GM23338 (cell line): ENCODE data around the gene FASTKD2. TPM values are rescaled to one million over a fixed set of nuclear protein-coding genes. Genes with fewer than 3 reads are reported as not detected.

Experiments used
- ATAC-seq: fragments of 200-7000 bp; cut with Tn5 transposase; 3 replicates; pipeline ENCODE4 v1.9.1; 2020
- DNase-seq: peaks from one replicate; pipeline ENCODE4 v3.0.0-alpha.2; 2015; ENCODE audit warnings: low spot score
- H2AFZ ChIP-seq: fragments of 200-600 bp; sonication (generic); 2 replicates; pipeline ENCODE4 v1.8.0; 2016; ENCODE audit warnings: antibody characterized with exemption, mild to moderate bottlenecking, moderate library complexity
- H3F3A ChIP-seq: fragments of 200-600 bp; sonication (generic); replicated peaks from 2 replicates; pipeline ENCODE4 v1.8.0; 2017; ENCODE audit warnings: antibody characterized with exemption, mixed run types, low read depth
- H3K27ac ChIP-seq: fragments of 200-600 bp; sonication (generic); 2 replicates; pipeline ENCODE4 v1.6.1; 2016; ENCODE audit warnings: low read depth
- H3K27me3 ChIP-seq: fragments of 200-600 bp; sonication (generic); 2 replicates; pipeline ENCODE4 v1.8.0; 2016; ENCODE audit warnings: mild to moderate bottlenecking, mixed run types, moderate library complexity; ENCODE audit not compliant: insufficient read depth
- H3K36me3 ChIP-seq: fragments of 200-600 bp; sonication (generic); 2 replicates; pipeline ENCODE4 v1.8.0; 2016; ENCODE audit warnings: mild to moderate bottlenecking; ENCODE audit not compliant: insufficient read depth
- H3K4me1 ChIP-seq: fragments of 200-600 bp; sonication (generic); 2 replicates; pipeline ENCODE4 v1.8.0; 2016; ENCODE audit warnings: mild to moderate bottlenecking, moderate library complexity; ENCODE audit not compliant: insufficient read depth
- H3K4me2 ChIP-seq: fragments of 200-600 bp; sonication (generic); 2 replicates; pipeline ENCODE4 v1.7.1; 2017; ENCODE audit warnings: mixed run types
- H3K4me3 ChIP-seq: fragments of 200-600 bp; sonication (generic); 2 replicates; pipeline ENCODE4 v1.6.1; 2016; ENCODE audit warnings: mixed run types
- H3K79me2 ChIP-seq: fragments of 200-600 bp; sonication (generic); replicated peaks from 2 replicates; pipeline ENCODE4 v1.8.0; 2017; ENCODE audit warnings: mild to moderate bottlenecking; ENCODE audit not compliant: insufficient read depth
- H3K9me2 ChIP-seq: fragments of 200-600 bp; sonication (generic); 2 replicates; pipeline ENCODE4 v1.8.0; 2017; ENCODE audit not compliant: insufficient read depth
- H4K20me1 ChIP-seq: fragments of 200-600 bp; sonication (generic); replicated peaks from 2 replicates; pipeline ENCODE4 v1.8.0; 2017; ENCODE audit warnings: mild to moderate bottlenecking; ENCODE audit not compliant: insufficient read depth
- H3K27ac Mint-ChIP-seq: 2 replicates; pipeline ENCODE4 v1.8.0; 2020; ENCODE audit warnings: inconsistent platforms, mild to moderate bottlenecking, moderate library complexity, mixed read lengths
- H3K27me3 Mint-ChIP-seq: 3 replicates; pipeline ENCODE4 v1.8.0; 2022; ENCODE audit warnings: low read depth, mild to moderate bottlenecking, moderate library complexity, mixed read lengths, inconsistent platforms; ENCODE audit not compliant: insufficient read depth, poor library complexity
- H3K36me3 Mint-ChIP-seq: 3 replicates; pipeline ENCODE4 v1.8.0; 2021; ENCODE audit warnings: low read depth, mild to moderate bottlenecking, inconsistent platforms, moderate library complexity, mixed read lengths
- H3K4me1 Mint-ChIP-seq: 3 replicates; pipeline ENCODE4 v1.8.0; 2020; ENCODE audit warnings: mild to moderate bottlenecking, inconsistent platforms, mixed read lengths
- H3K4me3 Mint-ChIP-seq: 3 replicates; pipeline ENCODE4 v1.8.0; 2021; ENCODE audit warnings: moderate library complexity, mild to moderate bottlenecking, inconsistent platforms, mixed read lengths
- H3K9me3 Mint-ChIP-seq: 3 replicates; pipeline ENCODE4 v1.8.0; 2020; ENCODE audit warnings: moderate library complexity, mild to moderate bottlenecking, inconsistent platforms, mixed read lengths
- NANOG ChIP-seq: IDR thresholded peaks from 2 replicates; pipeline ENCODE4 v1.6.1; 2016; ENCODE audit warnings: antibody characterized with exemption, borderline replicate concordance
- POLR2AphosphoS5 ChIP-seq: IDR thresholded peaks from 2 replicates; pipeline ENCODE4 v1.6.1; 2016; ENCODE audit warnings: antibody characterized with exemption, low read depth
- STAT1 ChIP-seq: IDR thresholded peaks from one replicate; pipeline ENCODE4 v1.6.1; 2016; ENCODE audit warnings: antibody characterized with exemption; ENCODE audit not compliant: unreplicated experiment
- ZNF114 ChIP-seq: fragments of 250-450 bp; sonication (Bioruptor Pico); IDR thresholded peaks from 2 replicates; pipeline ENCODE4 v1.5.0; 2020; ENCODE audit warnings: mild to moderate bottlenecking, moderate library complexity
- polyA plus RNA-seq: library from polyadenylated mRNA; unstranded; fragments of >200 nt; fragmentation: Nextera tagmentation; extraction: Ambion mirVana; gene quantifications from 2 replicates; pipeline ENCODE4 v1.2.1, GENCODE V29; 2016
- total RNA-seq: library from RNA; depleted of rRNA; stranded (reverse); fragments of >200 nt; shearing (Covaris generic); gene quantifications from 2 replicates; pipeline ENCODE4 v1.2.3, GENCODE V29; 2014
- TF ChIP-seq, protein P1 (sequence below): fragments of 250-450 bp; sonication (Bioruptor Pico); IDR thresholded peaks from 2 replicates; pipeline ENCODE4 v1.5.0; 2020; ENCODE audit warnings: mild to moderate bottlenecking, moderate library complexity
- TF ChIP-seq, protein P2 (sequence below), 2 experiments: fragments of 200-600 bp in 1 of 2; sonication (generic) in 1 of 2; conservative IDR thresholded peaks; 2 replicates each; pipeline versions ENCODE4 v1.5.1 to v1.6.1; 2016 to 2017; ENCODE audit warnings: antibody characterized with exemption in 2 of 2, low read depth in 2 of 2, mild to moderate bottlenecking in 2 of 2, moderate library complexity in 1 of 2
- TF ChIP-seq, protein P3 (sequence below): IDR thresholded peaks from one replicate; pipeline ENCODE4 v1.6.1; 2018; ENCODE audit warnings: antibody characterized with exemption; ENCODE audit not compliant: unreplicated experiment

The FASTKD2 gene
- total and polyA plus RNA-seq, 2 experiments from 2014 or later, result 20.5 to 48.7 TPM

DNA sequence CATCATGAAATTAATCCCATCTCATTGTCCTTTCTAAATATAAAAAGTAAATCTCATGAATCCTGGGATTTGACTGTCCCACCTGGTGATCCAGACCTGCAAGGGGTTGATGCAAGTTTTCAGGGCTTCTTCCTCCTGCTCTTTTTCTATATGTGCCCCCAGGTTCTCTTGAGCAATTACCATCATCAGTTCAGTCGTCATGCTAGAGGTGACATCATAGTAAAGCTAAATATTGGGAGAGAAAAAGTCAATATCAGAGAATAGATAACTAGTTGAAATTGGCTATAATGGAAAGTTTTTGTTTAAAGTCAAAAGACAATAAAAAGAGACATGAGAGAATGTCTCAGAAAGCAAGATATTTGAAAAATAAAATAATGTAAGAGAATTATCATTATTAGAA lies 8.6 kb upstream of the FASTKD2 start:
- no peaks in the 10 kb centered on the region for H3K9me2 ChIP-seq
- Mint-ChIP-seq H3K9me3 (no peaks in the 10 kb centered on the region), H3K36me3 (no peaks in the 10 kb centered on the region), H3K27me3 (peaks cover 2% of the 10 kb centered on the region), H3K4me1 (no peaks in the 10 kb centered on the region), H3K27ac (no peak overlapping the region), H3K4me3 (no peak overlapping the region)
- H4K20me1 ChIP-seq, result no peaks in the 10 kb centered on the region
- no peaks in the 10 kb centered on the region for H3F3A ChIP-seq
- DNase-seq (no peak), ATAC-seq (no peak)
- H2AFZ ChIP-seq, result no peak overlapping the region
- H3K4me3 ChIP-seq, result no peak overlapping the region
- no peak overlapping the region for H3K4me2 ChIP-seq
- no peaks in the 10 kb centered on the region for H3K36me3 ChIP-seq
- no peak overlapping the region for H3K27ac ChIP-seq
- TF ChIP-seq NANOG (no peak), STAT1 (no peak), ZNF114 (no peak), POLR2AphosphoS5 (no peak)
- TF ChIP-seq, protein P1, sequence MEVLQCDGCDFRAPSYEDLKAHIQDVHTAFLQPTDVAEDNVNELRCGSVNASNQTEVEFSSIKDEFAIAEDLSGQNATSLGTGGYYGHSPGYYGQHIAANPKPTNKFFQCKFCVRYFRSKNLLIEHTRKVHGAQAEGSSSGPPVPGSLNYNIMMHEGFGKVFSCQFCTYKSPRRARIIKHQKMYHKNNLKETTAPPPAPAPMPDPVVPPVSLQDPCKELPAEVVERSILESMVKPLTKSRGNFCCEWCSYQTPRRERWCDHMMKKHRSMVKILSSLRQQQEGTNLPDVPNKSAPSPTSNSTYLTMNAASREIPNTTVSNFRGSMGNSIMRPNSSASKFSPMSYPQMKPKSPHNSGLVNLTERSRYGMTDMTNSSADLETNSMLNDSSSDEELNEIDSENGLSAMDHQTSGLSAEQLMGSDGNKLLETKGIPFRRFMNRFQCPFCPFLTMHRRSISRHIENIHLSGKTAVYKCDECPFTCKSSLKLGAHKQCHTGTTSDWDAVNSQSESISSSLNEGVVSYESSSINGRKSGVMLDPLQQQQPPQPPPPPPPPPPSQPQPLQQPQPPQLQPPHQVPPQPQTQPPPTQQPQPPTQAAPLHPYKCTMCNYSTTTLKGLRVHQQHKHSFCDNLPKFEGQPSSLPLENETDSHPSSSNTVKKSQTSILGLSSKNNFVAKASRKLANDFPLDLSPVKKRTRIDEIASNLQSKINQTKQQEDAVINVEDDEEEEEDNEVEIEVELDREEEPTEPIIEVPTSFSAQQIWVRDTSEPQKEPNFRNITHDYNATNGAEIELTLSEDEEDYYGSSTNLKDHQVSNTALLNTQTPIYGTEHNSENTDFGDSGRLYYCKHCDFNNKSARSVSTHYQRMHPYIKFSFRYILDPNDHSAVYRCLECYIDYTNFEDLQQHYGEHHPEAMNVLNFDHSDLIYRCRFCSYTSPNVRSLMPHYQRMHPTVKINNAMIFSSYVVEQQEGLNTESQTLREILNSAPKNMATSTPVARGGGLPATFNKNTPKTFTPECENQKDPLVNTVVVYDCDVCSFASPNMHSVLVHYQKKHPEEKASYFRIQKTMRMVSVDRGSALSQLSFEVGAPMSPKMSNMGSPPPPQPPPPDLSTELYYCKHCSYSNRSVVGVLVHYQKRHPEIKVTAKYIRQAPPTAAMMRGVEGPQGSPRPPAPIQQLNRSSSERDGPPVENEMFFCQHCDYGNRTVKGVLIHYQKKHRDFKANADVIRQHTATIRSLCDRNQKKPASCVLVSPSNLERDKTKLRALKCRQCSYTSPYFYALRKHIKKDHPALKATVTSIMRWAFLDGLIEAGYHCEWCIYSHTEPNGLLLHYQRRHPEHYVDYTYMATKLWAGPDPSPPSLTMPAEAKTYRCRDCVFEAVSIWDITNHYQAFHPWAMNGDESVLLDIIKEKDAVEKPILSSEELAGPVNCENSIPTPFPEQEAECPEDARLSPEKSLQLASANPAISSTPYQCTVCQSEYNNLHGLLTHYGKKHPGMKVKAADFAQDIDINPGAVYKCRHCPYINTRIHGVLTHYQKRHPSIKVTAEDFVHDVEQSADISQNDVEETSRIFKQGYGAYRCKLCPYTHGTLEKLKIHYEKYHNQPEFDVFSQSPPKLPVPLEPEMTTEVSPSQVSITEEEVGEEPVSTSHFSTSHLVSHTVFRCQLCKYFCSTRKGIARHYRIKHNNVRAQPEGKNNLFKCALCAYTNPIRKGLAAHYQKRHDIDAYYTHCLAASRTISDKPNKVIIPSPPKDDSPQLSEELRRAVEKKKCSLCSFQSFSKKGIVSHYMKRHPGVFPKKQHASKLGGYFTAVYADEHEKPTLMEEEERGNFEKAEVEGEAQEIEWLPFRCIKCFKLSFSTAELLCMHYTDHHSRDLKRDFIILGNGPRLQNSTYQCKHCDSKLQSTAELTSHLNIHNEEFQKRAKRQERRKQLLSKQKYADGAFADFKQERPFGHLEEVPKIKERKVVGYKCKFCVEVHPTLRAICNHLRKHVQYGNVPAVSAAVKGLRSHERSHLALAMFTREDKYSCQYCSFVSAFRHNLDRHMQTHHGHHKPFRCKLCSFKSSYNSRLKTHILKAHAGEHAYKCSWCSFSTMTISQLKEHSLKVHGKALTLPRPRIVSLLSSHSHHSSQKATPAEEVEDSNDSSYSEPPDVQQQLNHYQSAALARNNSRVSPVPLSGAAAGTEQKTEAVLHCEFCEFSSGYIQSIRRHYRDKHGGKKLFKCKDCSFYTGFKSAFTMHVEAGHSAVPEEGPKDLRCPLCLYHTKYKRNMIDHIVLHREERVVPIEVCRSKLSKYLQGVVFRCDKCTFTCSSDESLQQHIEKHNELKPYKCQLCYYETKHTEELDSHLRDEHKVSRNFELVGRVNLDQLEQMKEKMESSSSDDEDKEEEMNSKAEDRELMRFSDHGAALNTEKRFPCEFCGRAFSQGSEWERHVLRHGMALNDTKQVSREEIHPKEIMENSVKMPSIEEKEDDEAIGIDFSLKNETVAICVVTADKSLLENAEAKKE (CRISPR knock-in tag), result no peak
- TF ChIP-seq, protein P2, sequence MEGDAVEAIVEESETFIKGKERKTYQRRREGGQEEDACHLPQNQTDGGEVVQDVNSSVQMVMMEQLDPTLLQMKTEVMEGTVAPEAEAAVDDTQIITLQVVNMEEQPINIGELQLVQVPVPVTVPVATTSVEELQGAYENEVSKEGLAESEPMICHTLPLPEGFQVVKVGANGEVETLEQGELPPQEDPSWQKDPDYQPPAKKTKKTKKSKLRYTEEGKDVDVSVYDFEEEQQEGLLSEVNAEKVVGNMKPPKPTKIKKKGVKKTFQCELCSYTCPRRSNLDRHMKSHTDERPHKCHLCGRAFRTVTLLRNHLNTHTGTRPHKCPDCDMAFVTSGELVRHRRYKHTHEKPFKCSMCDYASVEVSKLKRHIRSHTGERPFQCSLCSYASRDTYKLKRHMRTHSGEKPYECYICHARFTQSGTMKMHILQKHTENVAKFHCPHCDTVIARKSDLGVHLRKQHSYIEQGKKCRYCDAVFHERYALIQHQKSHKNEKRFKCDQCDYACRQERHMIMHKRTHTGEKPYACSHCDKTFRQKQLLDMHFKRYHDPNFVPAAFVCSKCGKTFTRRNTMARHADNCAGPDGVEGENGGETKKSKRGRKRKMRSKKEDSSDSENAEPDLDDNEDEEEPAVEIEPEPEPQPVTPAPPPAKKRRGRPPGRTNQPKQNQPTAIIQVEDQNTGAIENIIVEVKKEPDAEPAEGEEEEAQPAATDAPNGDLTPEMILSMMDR (conservative IDR thresholded peaks at IDR 0.05; ENCODE audit: low read depth in 2 of 2), result no peak
- TF ChIP-seq, protein P3, sequence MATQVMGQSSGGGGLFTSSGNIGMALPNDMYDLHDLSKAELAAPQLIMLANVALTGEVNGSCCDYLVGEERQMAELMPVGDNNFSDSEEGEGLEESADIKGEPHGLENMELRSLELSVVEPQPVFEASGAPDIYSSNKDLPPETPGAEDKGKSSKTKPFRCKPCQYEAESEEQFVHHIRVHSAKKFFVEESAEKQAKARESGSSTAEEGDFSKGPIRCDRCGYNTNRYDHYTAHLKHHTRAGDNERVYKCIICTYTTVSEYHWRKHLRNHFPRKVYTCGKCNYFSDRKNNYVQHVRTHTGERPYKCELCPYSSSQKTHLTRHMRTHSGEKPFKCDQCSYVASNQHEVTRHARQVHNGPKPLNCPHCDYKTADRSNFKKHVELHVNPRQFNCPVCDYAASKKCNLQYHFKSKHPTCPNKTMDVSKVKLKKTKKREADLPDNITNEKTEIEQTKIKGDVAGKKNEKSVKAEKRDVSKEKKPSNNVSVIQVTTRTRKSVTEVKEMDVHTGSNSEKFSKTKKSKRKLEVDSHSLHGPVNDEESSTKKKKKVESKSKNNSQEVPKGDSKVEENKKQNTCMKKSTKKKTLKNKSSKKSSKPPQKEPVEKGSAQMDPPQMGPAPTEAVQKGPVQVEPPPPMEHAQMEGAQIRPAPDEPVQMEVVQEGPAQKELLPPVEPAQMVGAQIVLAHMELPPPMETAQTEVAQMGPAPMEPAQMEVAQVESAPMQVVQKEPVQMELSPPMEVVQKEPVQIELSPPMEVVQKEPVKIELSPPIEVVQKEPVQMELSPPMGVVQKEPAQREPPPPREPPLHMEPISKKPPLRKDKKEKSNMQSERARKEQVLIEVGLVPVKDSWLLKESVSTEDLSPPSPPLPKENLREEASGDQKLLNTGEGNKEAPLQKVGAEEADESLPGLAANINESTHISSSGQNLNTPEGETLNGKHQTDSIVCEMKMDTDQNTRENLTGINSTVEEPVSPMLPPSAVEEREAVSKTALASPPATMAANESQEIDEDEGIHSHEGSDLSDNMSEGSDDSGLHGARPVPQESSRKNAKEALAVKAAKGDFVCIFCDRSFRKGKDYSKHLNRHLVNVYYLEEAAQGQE, result no peak
- H3K4me1 ChIP-seq, result no peaks in the 10 kb centered on the region
- H3K79me2 ChIP-seq, result no peaks in the 10 kb centered on the region
- H3K27me3 ChIP-seq, result no peaks in the 10 kb centered on the region
